HG02678 (cell line): ENCODE results near the gene IFITM1.
"Not testable (repeated sequence)": the region's sequence is repeated elsewhere in the genome, so short reads cannot be mapped to it uniquely, and the experiment has no call there.

Experiments
- ATAC-seq: cut with Tn5 transposase; IDR thresholded peaks from one replicate; pipeline ENCODE4 v1.9.1; 2021; ENCODE audit warnings: mild to moderate bottlenecking, moderate library complexity; ENCODE audit not compliant: unreplicated experiment

IFITM1 gene

GRCh38 chr11:308740-309665, 4.8 kb upstream of the IFITM1 start:
- ATAC-seq = not testable (repeated sequence)

GRCh38 chr11:309979-310572, 3.8 kb upstream of the IFITM1 start:
- not testable (repeated sequence) for ATAC-seq

- ATAC-seq = peak; percentile 39
These were observed 2.7 kb upstream of the IFITM1 start for GRCh38 chr11:311013-311748.

DNA sequence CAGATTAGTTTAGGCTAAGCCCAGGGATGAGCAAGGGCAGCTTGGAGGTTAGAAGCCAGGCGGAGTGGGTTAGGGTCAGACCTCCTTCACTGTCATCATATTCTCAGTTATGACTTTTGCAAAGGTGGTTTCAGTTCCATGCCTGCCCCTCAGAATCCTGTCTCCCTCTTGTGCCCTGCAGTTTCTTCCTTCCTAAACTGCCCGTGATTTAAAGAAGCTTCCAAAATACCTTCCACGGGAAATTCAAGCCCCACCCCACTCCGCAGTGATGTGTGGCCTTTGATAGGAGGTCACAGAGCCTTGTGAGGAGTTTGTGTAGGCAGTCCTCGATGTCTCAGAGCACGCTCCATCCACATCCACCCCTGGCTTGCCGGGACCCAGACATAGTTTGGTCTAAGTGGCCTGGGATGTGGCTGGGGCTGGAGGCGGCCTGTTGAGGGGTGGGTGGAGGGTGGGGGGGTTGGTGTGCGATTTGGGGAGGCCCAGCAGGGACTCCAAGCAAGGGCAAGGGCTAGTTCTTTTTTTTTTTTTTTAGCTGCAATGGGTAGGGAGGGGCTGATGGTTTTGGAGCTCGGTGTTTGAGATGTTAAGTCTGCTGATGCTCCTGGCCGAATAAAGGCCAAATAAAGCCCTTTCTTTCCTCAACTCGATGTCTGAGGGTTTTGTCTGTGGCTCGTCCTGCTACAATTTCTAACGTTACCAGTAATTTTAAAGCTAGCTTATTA, 1.6 kb upstream of the IFITM1 start:
- ATAC-seq = no peak

DNA sequence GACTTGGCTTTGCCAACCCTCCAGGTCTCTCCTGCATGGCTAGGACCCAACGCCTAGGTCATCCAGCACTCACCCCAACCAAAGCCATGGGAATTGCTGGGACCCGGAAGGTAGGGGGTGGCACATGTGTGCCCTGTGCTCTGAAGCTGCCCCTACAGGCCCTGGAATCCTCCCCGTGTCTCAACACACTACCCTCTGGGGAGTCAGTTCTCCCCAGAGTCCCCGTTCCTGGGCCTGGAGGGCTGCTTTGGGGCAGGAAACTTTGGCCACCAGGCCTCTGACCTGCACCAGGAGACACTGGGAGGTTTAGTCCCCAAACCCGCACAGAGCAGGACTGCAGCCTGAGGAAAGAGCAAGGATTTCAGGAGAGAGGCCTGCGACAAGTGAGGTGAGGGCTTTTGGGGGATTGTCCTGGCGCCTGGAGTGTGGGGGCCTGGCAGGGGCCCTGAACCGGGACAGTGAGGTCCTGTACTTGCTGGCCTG, 495 bp upstream of the IFITM1 start:
- ATAC-seq = no peak

DNA sequence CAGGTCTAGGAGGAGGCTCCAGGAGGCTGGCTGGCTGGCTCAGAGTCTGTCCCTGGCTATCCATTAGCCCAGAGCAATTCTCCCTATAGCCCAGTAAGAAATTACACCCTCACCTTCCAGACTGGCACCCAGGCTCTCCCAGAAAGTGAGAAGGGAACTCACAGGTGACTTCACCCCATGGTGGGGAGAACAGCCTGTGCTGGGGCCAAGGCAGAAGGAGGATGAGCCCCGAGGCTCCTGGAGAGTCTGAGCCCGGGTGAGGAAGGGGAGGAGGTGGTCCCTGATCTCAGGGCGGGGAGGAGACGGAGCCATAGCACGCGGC, 675 bp downstream of the IFITM1 start:
- not testable (repeated sequence) for ATAC-seq

DNA sequence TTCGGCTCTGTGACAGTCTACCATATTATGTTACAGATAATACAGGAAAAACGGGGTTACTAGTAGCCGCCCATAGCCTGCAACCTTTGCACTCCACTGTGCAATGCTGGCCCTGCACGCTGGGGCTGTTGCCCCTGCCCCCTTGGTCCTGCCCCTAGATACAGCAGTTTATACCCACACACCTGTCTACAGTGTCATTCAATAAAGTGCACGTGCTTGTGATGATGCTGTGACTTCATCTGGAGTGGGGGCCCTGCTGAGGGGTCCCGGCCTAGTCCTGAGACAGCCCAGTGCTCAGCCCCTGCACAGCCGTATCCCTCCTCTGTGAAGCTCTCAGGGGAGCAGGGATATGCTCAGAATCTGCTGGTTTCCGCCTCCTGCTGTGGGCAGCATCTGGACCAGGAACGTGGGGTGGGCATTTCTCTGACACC, 1.2 kb downstream of the IFITM1 start:
- no peak for ATAC-seq

DNA sequence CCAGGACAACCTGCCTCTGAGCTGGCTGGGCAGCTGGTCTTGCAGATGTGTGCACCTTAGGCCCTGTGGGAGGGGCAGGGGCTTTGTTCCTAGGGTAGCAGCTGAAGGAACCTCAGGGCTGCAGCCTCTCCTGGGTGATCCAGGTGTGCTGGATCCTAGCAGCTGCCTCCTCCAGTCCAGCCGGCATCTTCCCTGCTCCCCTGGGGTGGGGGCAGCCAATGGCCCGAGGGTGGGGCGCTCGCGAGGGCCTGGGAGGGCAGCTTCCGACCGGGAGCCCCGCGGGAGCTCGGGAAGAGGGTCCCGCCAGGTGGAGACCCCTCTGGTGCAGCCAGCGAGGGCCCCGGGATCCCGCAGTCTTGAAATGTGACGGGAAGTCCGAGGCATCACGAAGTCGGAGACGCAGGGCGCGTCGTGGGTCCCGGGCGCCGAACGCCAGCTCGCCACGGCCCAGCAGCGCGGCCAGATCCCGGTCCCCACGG, 1.7 kb downstream of the IFITM1 start:
- ATAC-seq = no peak

GRCh38 chr11:316031-316701, 2.3 kb downstream of the IFITM1 start:
- ATAC-seq = no peak

- ATAC-seq = no peak
These were observed 3.1 kb downstream of the IFITM1 start for GRCh38 chr11:316891-317301.

GRCh38 chr11:317668-318404, 4.0 kb downstream of the IFITM1 start:
- ATAC-seq = not testable (repeated sequence)

GRCh38 chr11:318405-319120, 4.7 kb downstream of the IFITM1 start:
- ATAC-seq = peak; percentile 39

GRCh38 chr11:319121-319887, 5.5 kb downstream of the IFITM1 start:
- peak; percentile 13 for ATAC-seq

GRCh38 chr11:319888-320273, 6.0 kb downstream of the IFITM1 start:
- not testable (repeated sequence) for ATAC-seq

DNA sequence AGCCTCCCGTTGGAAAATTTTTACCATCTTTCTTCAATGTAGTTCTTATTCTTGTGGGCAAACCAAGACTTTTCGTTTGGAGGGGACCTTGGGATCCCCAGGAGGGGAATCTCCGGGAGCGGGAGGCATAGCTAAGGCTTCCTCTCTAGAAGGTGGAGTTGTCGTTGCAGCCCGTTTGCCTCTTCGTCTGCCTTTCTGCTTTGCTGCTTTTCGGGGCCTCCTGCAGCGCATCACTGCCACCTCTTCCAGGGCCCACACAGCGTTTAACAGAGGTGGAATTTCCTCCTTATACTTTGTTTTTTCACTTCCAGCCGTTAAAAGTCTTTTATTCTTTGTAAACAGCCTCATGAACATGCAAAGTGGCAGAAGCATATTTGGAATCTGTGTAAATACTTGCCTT, 10.3 kb downstream of the IFITM1 start:
- no peak for ATAC-seq

GRCh38 chr11:324593-325517, 11.0 kb downstream of the IFITM1 start:
- not testable (repeated sequence) for ATAC-seq
